ENCODE results near the gene CRYL1.

Gene CRYL1

DNA sequence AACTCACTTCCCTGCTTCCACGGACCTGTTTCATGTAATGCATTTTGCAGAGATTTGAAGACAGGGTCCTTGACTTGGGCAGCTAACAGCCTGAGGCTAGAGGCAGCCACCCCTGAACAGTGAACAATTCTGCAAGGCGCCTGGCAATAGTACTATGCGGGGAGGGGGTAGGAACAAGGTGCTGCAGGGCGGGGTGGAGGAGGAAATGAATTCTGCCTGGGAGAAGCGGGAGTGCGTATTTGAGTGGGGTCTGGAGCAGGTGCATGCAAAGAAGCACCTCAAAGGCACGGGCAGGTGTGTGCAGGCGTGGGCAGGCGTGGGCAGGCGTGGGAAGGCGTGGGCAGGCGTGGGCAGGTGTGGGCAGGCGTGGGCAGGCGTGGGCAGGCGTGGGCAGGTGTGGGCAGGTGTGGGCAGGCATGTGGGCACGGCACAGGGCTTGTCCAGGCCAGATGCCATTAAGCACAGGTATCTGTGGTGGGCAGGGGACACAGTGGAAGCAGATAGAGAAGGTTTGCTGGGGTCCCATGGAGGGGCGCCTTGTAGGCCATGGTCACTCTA, 163.1 kb downstream of the CRYL1 start:
- DNase-seq = no peak

GRCh38 chr13:20360835-20361412, 164.7 kb downstream of the CRYL1 start:
- no peak for DNase-seq

GRCh38 chr13:20360041-20360491, 165.6 kb downstream of the CRYL1 start:
- DNase-seq = no peak

DNA sequence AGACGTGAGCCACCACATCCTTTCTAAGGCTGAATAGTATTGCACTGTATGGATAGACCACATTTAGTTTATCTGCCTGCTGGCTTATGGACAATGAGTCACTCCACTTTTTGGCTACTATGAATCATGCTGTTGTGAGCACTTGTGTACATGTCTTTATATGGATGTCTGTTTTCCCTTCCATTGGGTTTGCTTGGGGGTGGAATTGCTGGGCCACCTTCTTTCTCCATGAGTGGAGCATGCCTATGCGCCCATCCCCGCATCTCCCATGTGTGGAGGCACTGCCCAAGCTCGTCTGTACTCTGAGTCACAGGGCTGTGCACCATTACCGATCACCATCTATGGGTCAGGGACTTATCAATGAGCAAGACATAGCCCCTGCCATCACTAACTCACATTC, 166.3 kb downstream of the CRYL1 start:
- no peak for DNase-seq

GRCh38 chr13:20358022-20358421, 167.6 kb downstream of the CRYL1 start:
- DNase-seq = no peak

GRCh38 chr13:20356444-20356843, 169.2 kb downstream of the CRYL1 start:
- DNase-seq = no peak

DNA sequence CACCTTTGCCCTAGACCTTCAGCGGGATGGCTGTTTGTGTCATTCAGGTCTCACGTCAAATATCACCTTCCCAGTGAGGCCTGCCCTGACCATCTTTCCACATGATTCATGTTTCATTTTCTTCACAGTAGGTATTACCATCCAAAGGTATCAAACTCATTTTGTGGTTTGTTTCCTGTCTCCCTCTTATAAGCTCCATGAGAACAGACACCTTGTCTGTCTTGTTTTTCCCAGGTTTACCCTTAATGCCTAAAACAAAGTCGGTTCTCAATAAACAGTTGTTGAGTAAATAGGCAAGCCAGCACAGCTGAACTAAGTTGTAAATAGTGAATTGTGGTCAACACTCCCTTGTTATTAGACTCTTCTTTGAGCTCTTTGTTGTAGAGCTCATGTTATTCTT, 170.9 kb downstream of the CRYL1 start:
- no peak for DNase-seq

DNA sequence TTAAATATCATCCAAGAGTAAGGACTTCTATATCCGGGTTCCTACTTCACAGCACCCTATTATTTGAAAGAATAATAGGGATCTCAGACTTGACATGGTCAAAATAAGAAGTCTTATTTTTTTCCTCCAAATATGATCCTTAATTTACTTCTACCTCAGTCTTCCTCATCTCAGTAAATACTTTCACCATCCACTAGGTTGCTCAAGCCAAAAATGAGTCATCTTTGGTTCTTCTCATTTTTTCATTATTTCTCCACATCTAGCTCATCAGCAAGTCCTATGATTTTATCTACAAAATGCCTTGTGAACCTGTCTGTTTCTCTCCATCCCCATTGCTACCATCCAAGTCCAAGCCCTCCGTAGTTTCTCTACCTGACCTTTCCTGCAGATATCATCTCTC, 171.7 kb downstream of the CRYL1 start:
- DNase-seq = no peak
